K562 (cell line): Measurements from ENCODE around the gene TMEFF2.

ENCODE experiments used
- CBFA2T3 ChIP-seq: fragments of 450-650 bp; IDR thresholded peaks from 2 replicates; pipeline ENCODE4 v1.6.1; 2017
- SP2 ChIP-seq: IDR thresholded peaks from 2 replicates; pipeline ENCODE4 v1.6.1; 2011; ENCODE audit warnings: mild to moderate bottlenecking, low read depth, low read length, moderate library complexity; ENCODE audit not compliant: poor library complexity, severe bottlenecking; ENCODE audit errors: extremely low read depth
- ZNF717 ChIP-seq: fragments of 250-450 bp; sonication (Bioruptor Pico); IDR thresholded peaks from 2 replicates; pipeline ENCODE4 v1.5.0; 2021

- TF ChIP-seq SP2 (no peak), ZNF717 (CRISPR knock-in tag) (no peak), CBFA2T3 (no peak)
Observed at GRCh38 chr2:192122141-192122540, 72.6 kb downstream of the TMEFF2 start.
